Measurements from ENCODE around the gene ROR1. TPM values are rescaled to one million over a fixed set of nuclear protein-coding genes. Genes with fewer than 3 reads are reported as not detected.

ROR1 gene
- total RNA-seq, 1 donor: 52.5 TPM

GRCh38 chr1:63775418-63776127 is 1.8 kb downstream of the ROR1 start:
- no peaks in the 10 kb centered on the region for H3K27me3 ChIP-seq (ENCODE audit: insufficient read depth, low read length)
- H3K9me3 ChIP-seq (ENCODE audit: low read depth, low read length): no peaks in the 10 kb centered on the region
- TF ChIP-seq CTCF (IDR thresholded peaks at IDR 0.05; ENCODE audit: extremely low read depth, low read depth, low read length): no peak
- peaks cover 40% of the 10 kb centered on the region for H4K20me1 ChIP-seq (ENCODE audit: insufficient read depth, low read length)
- H2AFZ ChIP-seq (ENCODE audit: low read length): peak overlapping the region; percentile 49
- H3K36me3 ChIP-seq (ENCODE audit: insufficient read depth, low read length): no peaks in the 10 kb centered on the region
- peak; percentile 69 for DNase-seq (ENCODE audit: insufficient read length, low spot score, missing footprints)
- peak overlapping the region; percentile 88 for H3K4me3 ChIP-seq (ENCODE audit: insufficient read depth, low read length)
- peak overlapping the region; percentile 72 for H3K27ac ChIP-seq (ENCODE audit: low read depth, low read length)
- H3K4me1 ChIP-seq (ENCODE audit: insufficient read depth, low read length): peaks cover 21% of the 10 kb centered on the region
- H3K4me2 ChIP-seq (ENCODE audit: insufficient read depth, low read length): peak overlapping the region; percentile 80
- H3K79me2 ChIP-seq (ENCODE audit: insufficient read depth, low read length): peaks cover 59% of the 10 kb centered on the region

GRCh38 chr1:63777286-63777685 is 3.5 kb downstream of the ROR1 start:
- Histone ChIP-seq H4K20me1 (ENCODE audit: insufficient read depth, low read length) (peaks cover 52% of the 10 kb centered on the region), H2AFZ (ENCODE audit: low read length) (no peak overlapping the region), H3K27me3 (ENCODE audit: insufficient read depth, low read length) (no peaks in the 10 kb centered on the region), H3K36me3 (ENCODE audit: insufficient read depth, low read length) (no peaks in the 10 kb centered on the region), H3K4me3 (ENCODE audit: insufficient read depth, low read length) (no peak overlapping the region), H3K4me1 (ENCODE audit: insufficient read depth, low read length) (peaks cover 21% of the 10 kb centered on the region), H3K4me2 (ENCODE audit: insufficient read depth, low read length) (no peak overlapping the region), H3K79me2 (ENCODE audit: insufficient read depth, low read length) (peaks cover 76% of the 10 kb centered on the region), H3K27ac (ENCODE audit: low read depth, low read length) (no peak overlapping the region), H3K9me3 (ENCODE audit: low read depth, low read length) (no peaks in the 10 kb centered on the region)
- TF ChIP-seq CTCF (IDR thresholded peaks at IDR 0.05; ENCODE audit: extremely low read depth, low read depth, low read length): peak; percentile 11
- peak; percentile 66 for DNase-seq (ENCODE audit: insufficient read length, low spot score, missing footprints)

GRCh38 chr1:63777965-63778880 is 4.4 kb downstream of the ROR1 start:
- no peak for DNase-seq (ENCODE audit: insufficient read length, low spot score, missing footprints)
- no peaks in the 10 kb centered on the region for H3K27me3 ChIP-seq (ENCODE audit: insufficient read depth, low read length)
- no peak overlapping the region for H3K4me2 ChIP-seq (ENCODE audit: insufficient read depth, low read length)
- no peaks in the 10 kb centered on the region for H3K36me3 ChIP-seq (ENCODE audit: insufficient read depth, low read length)
- H2AFZ ChIP-seq (ENCODE audit: low read length): no peak overlapping the region
- no peak overlapping the region for H3K4me3 ChIP-seq (ENCODE audit: insufficient read depth, low read length)
- H3K27ac ChIP-seq (ENCODE audit: low read depth, low read length): no peak overlapping the region
- H3K79me2 ChIP-seq (ENCODE audit: insufficient read depth, low read length): peaks cover 85% of the 10 kb centered on the region
- H3K4me1 ChIP-seq (ENCODE audit: insufficient read depth, low read length): peaks cover 18% of the 10 kb centered on the region
- no peak for TF ChIP-seq CTCF (IDR thresholded peaks at IDR 0.05; ENCODE audit: extremely low read depth, low read depth, low read length)
- no peaks in the 10 kb centered on the region for H3K9me3 ChIP-seq (ENCODE audit: low read depth, low read length)
- peaks cover 58% of the 10 kb centered on the region for H4K20me1 ChIP-seq (ENCODE audit: insufficient read depth, low read length)

Data from osteoblast (primary cell).